Measurements from ENCODE around the gene HRK.
"Not testable (repeated sequence)": the region's sequence is repeated elsewhere in the genome, so short reads cannot be mapped to it uniquely, and the experiment has no call there.

HRK gene

GRCh38 chr12:116814766-116815165, 66.5 kb downstream of the HRK start:
- DNase-seq: not testable (repeated sequence)

DNA sequence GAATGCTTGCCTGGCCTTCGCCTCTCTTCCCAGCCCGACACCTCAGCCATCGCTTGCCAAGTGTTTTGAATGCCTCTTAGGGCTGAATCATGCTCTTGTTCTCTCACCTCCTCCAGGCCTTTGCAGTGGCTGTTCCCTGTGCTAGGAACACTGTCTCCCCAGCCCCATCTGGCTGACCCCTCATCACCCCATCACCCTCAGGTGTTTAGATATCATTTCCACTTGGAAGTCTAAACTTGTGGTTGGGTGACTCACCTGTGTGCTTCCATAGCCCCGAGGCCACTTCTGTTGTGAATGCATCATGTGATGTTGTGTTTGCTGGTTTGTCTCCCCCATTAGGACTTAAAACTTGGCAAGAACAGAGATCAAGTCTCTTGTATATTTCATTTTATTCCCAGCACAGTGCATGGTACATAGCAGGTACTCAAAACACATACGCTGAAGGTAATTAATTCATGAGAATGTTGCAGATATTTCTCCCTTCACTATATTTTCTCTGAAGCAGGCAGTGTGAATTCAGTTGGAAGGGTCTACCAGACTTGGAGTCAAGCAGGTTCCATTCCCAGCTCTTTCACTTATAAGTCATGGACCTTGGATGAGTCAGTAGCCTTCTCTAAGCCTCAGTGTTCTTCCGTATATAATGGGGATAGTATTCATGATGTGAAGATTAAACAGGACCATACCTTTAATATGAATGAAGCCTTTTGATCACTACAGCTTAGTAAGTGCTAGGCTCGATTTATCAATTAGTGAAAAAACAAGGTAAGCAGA, 67.8 kb downstream of the HRK start:
- DNase-seq: no peak

- no peak for DNase-seq
These were observed 69.0 kb downstream of the HRK start for GRCh38 chr12:116812238-116812637.

GRCh38 chr12:116808113-116809105, 72.8 kb downstream of the HRK start:
- no peak for DNase-seq

DNA sequence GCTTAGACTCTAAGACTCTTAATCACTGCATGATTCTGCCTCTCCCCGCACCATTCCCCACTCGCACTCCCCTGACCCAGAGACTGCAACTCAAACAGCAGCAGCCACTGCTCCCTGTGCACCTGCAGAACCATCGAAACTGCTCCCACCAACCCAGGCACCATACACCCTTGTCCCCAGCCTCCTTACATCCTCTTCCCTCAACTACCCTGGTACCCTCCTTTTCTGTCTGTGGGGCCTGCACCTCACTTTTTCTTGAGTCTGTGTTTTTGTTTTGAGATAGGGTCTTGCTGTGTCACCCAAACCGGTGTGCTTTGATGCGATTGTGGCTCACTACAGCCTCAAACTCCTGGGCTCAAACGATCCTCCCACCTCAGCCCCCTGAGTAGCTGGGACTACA, 73.7 kb downstream of the HRK start:
- DNase-seq: no peak

DNA sequence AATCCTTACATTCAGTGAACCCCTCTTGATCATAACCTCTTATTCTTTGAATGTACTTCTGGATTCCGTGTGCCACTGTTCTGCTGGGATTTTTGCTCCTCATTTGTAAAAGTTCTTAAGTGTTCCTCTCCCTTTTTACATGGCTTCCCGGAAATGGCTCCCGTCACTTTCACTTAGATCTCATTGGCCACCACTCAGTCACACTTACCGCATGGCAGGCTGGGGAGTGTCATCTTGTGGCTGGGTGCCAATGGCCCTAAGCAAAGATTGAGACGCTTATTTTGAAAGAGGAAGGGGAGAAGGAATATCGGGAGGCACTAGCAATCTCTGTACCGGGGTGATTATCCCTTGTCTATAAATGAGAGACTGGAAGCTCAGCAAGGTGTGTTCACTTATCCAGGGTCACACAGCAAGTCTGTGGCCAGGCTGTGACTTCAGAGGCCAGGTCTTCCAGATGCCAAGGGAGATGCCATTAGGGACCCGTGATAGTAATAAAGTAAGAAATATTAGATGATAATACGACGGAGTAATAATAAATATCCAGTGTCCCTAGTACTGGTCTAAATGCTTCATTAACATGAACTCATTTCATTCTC, 74.3 kb downstream of the HRK start:
- no peak for DNase-seq

Data from right hindlimb (tissue), 1 donor.